GM12874 (cell line): Measurements from ENCODE around the gene LRRK1.

Experiments used
- CTCF ChIP-seq: IDR thresholded peaks from 2 replicates; pipeline ENCODE4 v1.5.1; 2011; ENCODE audit warnings: low read depth, mild to moderate bottlenecking, control low read depth, low read length, moderate library complexity; ENCODE audit not compliant: insufficient read depth

The LRRK1 gene

GRCh38 chr15:100988297-100988696 lies 69.1 kb downstream of the LRRK1 start:
- TF ChIP-seq CTCF: no peak

DNA sequence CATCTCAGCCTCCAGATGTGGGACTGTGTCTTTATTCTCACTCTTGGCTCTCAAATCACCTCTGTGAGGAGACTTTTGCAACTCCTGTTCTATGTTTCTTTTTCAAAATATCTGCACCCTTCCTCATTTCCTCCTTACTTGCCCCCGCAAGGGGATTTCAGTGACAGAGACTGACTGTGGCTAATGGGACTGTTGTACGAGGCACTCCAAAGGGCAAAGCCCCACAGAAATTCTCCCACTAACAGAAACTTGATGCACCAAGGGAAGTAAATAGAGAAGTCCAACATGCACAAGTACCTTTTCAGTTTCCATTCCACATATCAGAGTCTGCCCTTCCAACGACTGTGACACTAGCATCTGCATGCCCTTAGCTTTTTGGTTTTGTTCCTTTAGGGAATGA lies 69.7 kb downstream of the LRRK1 start:
- TF ChIP-seq CTCF: no peak

- no peak for TF ChIP-seq CTCF
Observed at GRCh38 chr15:100994597-100995446, 75.7 kb downstream of the LRRK1 start.

GRCh38 chr15:100995471-100996430 lies 76.6 kb downstream of the LRRK1 start:
- no peak for TF ChIP-seq CTCF

DNA sequence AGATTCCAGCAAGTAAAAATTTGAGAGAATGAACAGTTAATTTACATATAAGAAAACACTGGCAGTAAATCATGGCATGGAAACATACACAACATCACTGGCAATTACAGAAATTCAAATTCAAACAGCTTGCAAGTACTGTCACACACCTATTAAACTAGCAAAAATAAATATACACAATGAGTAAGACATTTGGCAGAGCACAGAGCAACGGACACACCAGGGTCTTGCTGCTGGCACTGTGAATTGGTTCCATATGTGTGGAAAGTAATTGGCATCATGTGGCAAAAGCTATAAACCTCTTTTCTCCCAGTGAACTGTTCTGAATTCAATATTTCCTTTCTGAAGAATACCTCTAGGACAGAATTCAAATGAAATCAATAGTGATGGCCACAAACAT lies 78.3 kb downstream of the LRRK1 start:
- TF ChIP-seq CTCF: no peak

DNA sequence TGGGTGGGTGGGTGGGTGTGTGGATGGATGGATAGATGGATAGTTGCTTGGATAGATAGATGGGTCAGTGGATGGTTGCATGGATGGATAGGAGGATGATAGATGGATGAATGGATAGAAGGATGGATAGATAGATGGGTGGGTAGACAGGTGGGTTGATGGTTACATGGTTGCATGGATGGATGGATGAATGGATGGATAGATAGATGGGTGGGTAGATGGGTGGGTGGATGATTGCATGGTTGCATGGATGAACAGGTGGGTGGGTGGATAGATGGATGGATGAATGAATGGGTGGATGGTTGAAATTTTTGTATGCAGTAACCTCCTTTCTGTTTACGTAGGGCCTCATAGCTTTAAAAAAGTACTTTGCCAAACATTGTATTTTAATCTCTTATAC lies 79.5 kb downstream of the LRRK1 start:
- TF ChIP-seq CTCF: no peak

- TF ChIP-seq CTCF: no peak
Observed at GRCh38 chr15:100999369-100999768, 80.2 kb downstream of the LRRK1 start.
